Measurements from ENCODE around the gene INPP5D.

INPP5D gene

DNA sequence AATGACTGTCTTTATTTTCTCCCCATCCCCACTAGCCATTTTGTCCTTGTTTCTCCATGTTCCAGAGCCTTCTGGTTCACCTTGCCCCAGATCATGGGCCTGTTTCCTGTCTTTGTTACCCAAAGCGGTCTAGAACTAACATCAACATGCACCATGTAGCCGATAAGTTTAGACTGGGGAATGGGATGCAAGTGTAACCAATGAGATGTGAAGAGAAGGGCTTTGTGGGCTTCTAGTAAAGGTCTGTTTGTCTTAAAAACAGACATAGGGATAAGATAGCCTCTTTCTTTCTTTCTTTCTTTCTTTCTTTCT lies 25.7 kb downstream of the INPP5D start:
- DNase-seq (ENCODE audit: low read depth), result no peak
- TF ChIP-seq, protein P1, sequence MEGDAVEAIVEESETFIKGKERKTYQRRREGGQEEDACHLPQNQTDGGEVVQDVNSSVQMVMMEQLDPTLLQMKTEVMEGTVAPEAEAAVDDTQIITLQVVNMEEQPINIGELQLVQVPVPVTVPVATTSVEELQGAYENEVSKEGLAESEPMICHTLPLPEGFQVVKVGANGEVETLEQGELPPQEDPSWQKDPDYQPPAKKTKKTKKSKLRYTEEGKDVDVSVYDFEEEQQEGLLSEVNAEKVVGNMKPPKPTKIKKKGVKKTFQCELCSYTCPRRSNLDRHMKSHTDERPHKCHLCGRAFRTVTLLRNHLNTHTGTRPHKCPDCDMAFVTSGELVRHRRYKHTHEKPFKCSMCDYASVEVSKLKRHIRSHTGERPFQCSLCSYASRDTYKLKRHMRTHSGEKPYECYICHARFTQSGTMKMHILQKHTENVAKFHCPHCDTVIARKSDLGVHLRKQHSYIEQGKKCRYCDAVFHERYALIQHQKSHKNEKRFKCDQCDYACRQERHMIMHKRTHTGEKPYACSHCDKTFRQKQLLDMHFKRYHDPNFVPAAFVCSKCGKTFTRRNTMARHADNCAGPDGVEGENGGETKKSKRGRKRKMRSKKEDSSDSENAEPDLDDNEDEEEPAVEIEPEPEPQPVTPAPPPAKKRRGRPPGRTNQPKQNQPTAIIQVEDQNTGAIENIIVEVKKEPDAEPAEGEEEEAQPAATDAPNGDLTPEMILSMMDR (IDR thresholded peaks at IDR 0.05; ENCODE audit: insufficient read depth, low read depth, low read length, missing control alignments), result no peak
- peak overlapping the region; percentile 37 for H3K4me3 ChIP-seq (ENCODE audit: low read depth, low read length)

DNA sequence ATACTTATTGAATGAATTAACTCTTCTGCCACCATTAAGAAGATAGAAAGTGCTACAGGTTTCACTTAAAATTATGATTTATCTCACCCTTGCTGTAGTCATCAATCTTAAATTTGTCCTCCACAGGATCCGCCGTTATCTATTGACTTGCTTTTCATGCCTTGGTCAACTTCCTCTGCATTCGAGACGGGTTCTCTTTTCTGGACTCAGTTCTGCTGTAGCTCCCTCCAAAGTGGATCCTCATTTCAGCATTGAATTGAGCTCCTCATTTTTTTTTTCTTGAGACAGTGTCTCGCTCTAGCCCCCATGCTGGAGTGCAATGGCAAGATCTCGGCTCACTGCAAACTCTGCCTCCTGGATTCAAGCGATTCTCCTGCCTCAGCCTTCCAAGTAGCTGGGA lies 27.6 kb downstream of the INPP5D start:
- TF ChIP-seq, protein P1 (IDR thresholded peaks at IDR 0.05; ENCODE audit: insufficient read depth, low read depth, low read length, missing control alignments), result no peak
- DNase-seq (ENCODE audit: low read depth), result no peak
- H3K4me3 ChIP-seq (ENCODE audit: low read depth, low read length), result no peak overlapping the region

DNA sequence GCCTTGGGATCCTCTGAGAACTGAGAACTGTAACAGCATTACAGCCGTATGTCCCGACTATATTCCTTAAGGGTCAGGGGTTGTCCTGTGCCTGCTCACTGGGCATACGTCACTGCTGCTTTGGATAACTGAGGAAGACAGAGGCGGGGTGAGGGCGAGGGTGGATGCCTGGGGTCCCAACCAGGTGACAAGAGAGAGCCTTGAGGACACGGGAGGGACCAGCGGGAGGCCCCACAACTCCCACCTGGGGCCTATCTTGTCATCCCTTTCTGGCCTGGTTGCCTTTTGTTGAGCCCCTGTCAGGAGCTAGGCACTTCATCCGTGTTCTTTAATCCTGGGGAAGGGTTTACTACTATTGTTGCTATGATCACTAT lies 28.8 kb downstream of the INPP5D start:
- TF ChIP-seq, protein P1 (IDR thresholded peaks at IDR 0.05; ENCODE audit: insufficient read depth, low read depth, low read length, missing control alignments), result no peak
- no peak for DNase-seq (ENCODE audit: low read depth)
- H3K4me3 ChIP-seq (ENCODE audit: low read depth, low read length), result no peak overlapping the region

DNA sequence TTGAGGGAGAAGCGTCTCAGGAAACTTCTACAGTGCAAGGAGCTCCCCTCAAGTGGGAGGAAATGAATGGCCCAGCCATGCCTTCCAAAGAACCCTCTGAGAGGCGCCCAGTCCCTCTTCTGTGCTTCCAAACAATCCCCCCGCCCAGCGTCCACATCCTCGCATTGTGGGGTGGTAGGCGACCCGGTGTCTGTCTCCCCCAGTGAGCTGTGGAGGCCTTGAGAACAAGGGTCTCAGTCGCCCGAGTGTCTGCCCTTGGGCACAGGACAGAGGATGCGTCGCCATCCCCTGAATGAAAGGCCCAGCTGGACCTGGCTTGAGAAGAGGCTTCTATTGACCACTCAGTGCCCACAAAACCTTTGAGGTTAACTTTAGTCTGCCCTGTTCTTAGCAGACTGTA lies 29.7 kb downstream of the INPP5D start:
- no peak for DNase-seq (ENCODE audit: low read depth)
- no peak overlapping the region for H3K4me3 ChIP-seq (ENCODE audit: low read depth, low read length)
- TF ChIP-seq, protein P1 (IDR thresholded peaks at IDR 0.05; ENCODE audit: insufficient read depth, low read depth, low read length, missing control alignments), result no peak

DNA sequence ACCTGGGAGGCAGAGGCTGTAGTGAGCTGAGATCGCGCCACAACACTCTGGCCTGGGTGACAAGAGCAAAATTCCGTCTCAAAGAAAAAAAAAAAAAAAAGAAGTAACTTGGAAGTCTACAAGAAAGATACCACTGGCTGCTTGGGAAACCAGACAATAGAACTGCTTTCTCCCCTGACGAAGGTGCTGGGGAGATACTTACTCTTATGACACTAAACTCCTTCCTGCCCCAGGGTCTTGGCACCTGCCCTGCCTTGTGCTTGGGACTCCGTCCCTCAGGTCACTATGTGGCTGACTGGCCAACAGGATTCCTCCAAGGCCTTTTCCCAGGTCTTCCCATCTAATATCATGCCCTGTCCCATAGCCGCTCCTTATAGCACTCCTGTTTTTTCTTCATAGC lies 30.7 kb downstream of the INPP5D start:
- no peak for DNase-seq (ENCODE audit: low read depth)
- H3K4me3 ChIP-seq (ENCODE audit: low read depth, low read length), result no peak overlapping the region
- TF ChIP-seq, protein P1 (IDR thresholded peaks at IDR 0.05; ENCODE audit: insufficient read depth, low read depth, low read length, missing control alignments), result no peak

DNA sequence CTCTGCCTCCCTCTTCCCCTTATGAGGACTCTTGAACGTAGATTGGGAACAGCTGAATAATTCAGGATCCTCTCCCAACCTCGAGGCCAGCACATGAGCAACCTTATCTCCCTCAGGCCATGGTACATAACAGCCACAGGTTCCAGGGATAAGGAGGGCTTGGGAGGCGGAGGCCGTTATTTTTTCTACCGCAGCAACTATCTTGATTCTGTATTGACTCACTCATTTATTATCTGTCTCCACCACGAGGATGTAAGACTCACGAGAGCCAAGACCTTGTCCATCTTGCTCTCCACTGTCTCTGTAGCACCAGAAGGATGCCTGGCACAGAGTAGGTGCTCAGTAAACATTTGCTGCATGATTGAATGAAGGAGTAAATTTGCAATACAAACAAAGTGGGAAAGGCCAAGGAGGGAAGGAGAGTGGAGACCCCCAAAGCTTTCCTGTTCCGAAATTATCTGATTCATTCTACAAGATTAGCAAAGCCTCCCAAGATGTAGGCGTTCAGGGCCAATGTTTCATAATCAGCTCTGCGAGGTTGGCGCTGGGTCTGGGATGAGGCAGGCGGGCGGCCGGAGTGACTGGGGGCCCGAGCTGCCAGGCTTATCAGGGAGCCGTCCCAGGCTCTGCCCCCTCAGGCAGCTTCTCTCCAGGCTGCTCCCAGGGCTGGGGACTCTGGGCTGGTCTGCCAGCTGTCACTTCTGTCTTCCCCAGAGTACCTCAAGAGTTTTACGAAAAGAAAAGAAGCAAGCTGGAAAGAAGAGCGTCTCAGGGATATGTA lies 31.6 kb downstream of the INPP5D start:
- TF ChIP-seq, protein P1 (IDR thresholded peaks at IDR 0.05; ENCODE audit: insufficient read depth, low read depth, low read length, missing control alignments), result no peak
- no peak for DNase-seq (ENCODE audit: low read depth)
- H3K4me3 ChIP-seq (ENCODE audit: low read depth, low read length), result no peak overlapping the region

Measured in GM12865 (cell line).